GM13976 (cell line): ENCODE data around the gene ROPN1B.
"Not testable (repeated sequence)": the region's sequence is repeated elsewhere in the genome, so short reads cannot be mapped to it uniquely, and the experiment has no call there.

Experiments
- DNase-seq: peaks from one replicate; pipeline ENCODE4 v3.0.0; 2012; ENCODE audit warnings: low spot score
- CTCF ChIP-seq: IDR thresholded peaks from 2 replicates; pipeline ENCODE4 v1.5.1; 2012; ENCODE audit warnings: borderline replicate concordance, mild to moderate bottlenecking; ENCODE audit not compliant: insufficient read depth; ENCODE audit errors: extremely low read depth, missing control alignments, control extremely low read depth
- in situ Hi-C: fragments of 300-500 bp; cut with MboI; formaldehyde crosslinking; loops from one replicate; pipeline ENCODE4 v1.12.0; 2022; ENCODE audit warnings: low sequenced_read_pairs, mixed read lengths, inconsistent platforms; ENCODE audit not compliant: unreplicated experiment

Gene ROPN1B

GRCh38 chr3:125948901-125949300 lies 20.1 kb upstream of the ROPN1B start:
- DNase-seq, in situ Hi-C loops: not testable (repeated sequence)

- in situ Hi-C loops, DNase-seq: not testable (repeated sequence)
Measured at GRCh38 chr3:125951176-125951575, 17.8 kb upstream of the ROPN1B start.

GRCh38 chr3:125957020-125957419 lies 12.0 kb upstream of the ROPN1B start:
- DNase-seq, in situ Hi-C loops: not testable (repeated sequence)

- no peak for DNase-seq
Measured at GRCh38 chr3:125957674-125958510, 11.1 kb upstream of the ROPN1B start.

GRCh38 chr3:125958511-125959316 lies 10.3 kb upstream of the ROPN1B start:
- no peak for TF ChIP-seq CTCF
- in situ Hi-C loops, result no loop called here
- DNase-seq, result no peak

More at GRCh38 chr3:125957674-125958510, 11.1 kb upstream of the ROPN1B start:
- in situ Hi-C loops, result no loop called here
- TF ChIP-seq CTCF, result no peak

GRCh38 chr3:125959317-125960065 lies 9.5 kb upstream of the ROPN1B start:
- no peak for TF ChIP-seq CTCF
- DNase-seq, result no peak
- in situ Hi-C loops, result no loop called here

GRCh38 chr3:125960066-125960424 lies 8.9 kb upstream of the ROPN1B start:
- no peak for TF ChIP-seq CTCF
- no peak for DNase-seq
- in situ Hi-C loops, result no loop called here

- peak; percentile 22 for DNase-seq
- TF ChIP-seq CTCF, result no peak
- in situ Hi-C loops, result no loop called here
Measured at GRCh38 chr3:125960456-125961288, 8.3 kb upstream of the ROPN1B start.
